OCI-LY7 (cell line): ENCODE measurements around the gene KRTAP10-3. TPM values are rescaled to one million over a fixed set of nuclear protein-coding genes. Genes with fewer than 3 reads are reported as not detected.

Experiments used
- BruUV-seq: library from RNA; stranded (reverse); fragments of 400-500 nt; replicated peaks from 2 replicates; lab custom pipeline; 2021; lab: Mats Ljungman, UMichigan
- CTCF ChIA-PET: fragments of 300-600 bp; sonication (Branson Sonifier 250); formaldehyde crosslinking; loops from one replicate; lab custom pipeline; 2022; ENCODE audit warnings: antibody characterized with exemption; ENCODE audit not compliant: unreplicated experiment; lab: Charles Lee
- POLR2A ChIA-PET: fragments of 300-600 bp; sonication (Branson Sonifier 250); formaldehyde crosslinking; loops from one replicate; lab custom pipeline; 2022; ENCODE audit warnings: antibody characterized with exemption; lab: Charles Lee
- DNase-seq: peaks from one replicate; pipeline ENCODE4 v3.0.0-alpha.2; 2015; ENCODE audit warnings: low spot score
- H2AFZ ChIP-seq: fragments of 200-600 bp; sonication (generic), shearing (Covaris generic); 2 replicates; pipeline ENCODE4 v1.6.1; 2014; ENCODE audit warnings: mild to moderate bottlenecking, antibody characterized with exemption, low read length, moderate library complexity
- H3K27ac ChIP-seq: fragments of 200-600 bp; sonication (generic); 2 replicates; pipeline ENCODE4 v1.5.1; 2014; ENCODE audit warnings: mixed run types, low read depth, mild to moderate bottlenecking, moderate library complexity, low read length, inconsistent platforms; ENCODE audit not compliant: poor library complexity, severe bottlenecking
- H3K36me3 ChIP-seq: fragments of 200-600 bp; sonication (generic); 2 replicates; pipeline ENCODE4 v1.6.1; 2014; ENCODE audit warnings: mild to moderate bottlenecking, antibody characterized with exemption, low read length, moderate library complexity, mixed read lengths; ENCODE audit not compliant: insufficient read depth
- H3K4me1 ChIP-seq: fragments of 200-600 bp; sonication (generic); 2 replicates; pipeline ENCODE4 v1.5.1; 2014; ENCODE audit warnings: mild to moderate bottlenecking, low read length; ENCODE audit not compliant: insufficient read depth, poor library complexity, severe bottlenecking
- H3K4me2 ChIP-seq: fragments of 200-600 bp; sonication (generic); 2 replicates; pipeline ENCODE4 v1.6.1; 2014; ENCODE audit warnings: mild to moderate bottlenecking, low read length
- H3K4me3 ChIP-seq: fragments of 200-600 bp; sonication (generic); 2 replicates; pipeline ENCODE4 v1.5.1; 2014; ENCODE audit warnings: mild to moderate bottlenecking, low read depth, low read length; ENCODE audit not compliant: poor library complexity, severe bottlenecking
- H3K79me2 ChIP-seq: fragments of 200-600 bp; sonication (generic); 2 replicates; pipeline ENCODE4 v1.6.1; 2016; ENCODE audit warnings: low read depth, mild to moderate bottlenecking, low read length, moderate library complexity, mixed read lengths; ENCODE audit not compliant: insufficient read depth
- H3K9me2 ChIP-seq: fragments of 200-600 bp; sonication (generic); 2 replicates; pipeline ENCODE4 v1.6.1; 2016; ENCODE audit warnings: mild to moderate bottlenecking, low read length, mixed read lengths; ENCODE audit not compliant: insufficient read depth
- H3K9me3 ChIP-seq: fragments of 200-600 bp; sonication (generic); 2 replicates; pipeline ENCODE4 v1.6.1; 2014; ENCODE audit warnings: mild to moderate bottlenecking, mixed run types, low read length, mixed read lengths
- H4K20me1 ChIP-seq: fragments of 200-600 bp; sonication (generic); 2 replicates; pipeline ENCODE4 v1.6.1; 2014; ENCODE audit warnings: mild to moderate bottlenecking, antibody characterized with exemption, low read length, moderate library complexity, mixed read lengths; ENCODE audit not compliant: insufficient read depth
- CTCF ChIP-seq: fragments of 200-600 bp; sonication (generic); conservative IDR thresholded peaks from 2 replicates; pipeline ENCODE4 v1.5.1; 2014; ENCODE audit warnings: mild to moderate bottlenecking, antibody characterized with exemption, low read length, moderate library complexity, mixed read lengths
- EZH2phosphoT487 ChIP-seq: fragments of 200-600 bp; sonication (generic); IDR thresholded peaks from 2 replicates; pipeline ENCODE4 v1.6.1; 2018; ENCODE audit warnings: low read depth, borderline replicate concordance, mild to moderate bottlenecking, mixed run types, antibody characterized with exemption, low read length, moderate library complexity, mixed read lengths
- intact Hi-C: fragments of 100-400 bp; cut with micrococcal nuclease; formaldehyde crosslinking; loops from one replicate; pipeline ENCODE4 v1.10.0; 2022; ENCODE audit not compliant: unreplicated experiment
- total RNA-seq, 2 experiments: library from RNA; depleted of rRNA in 1 of 2; stranded (reverse); fragments of >200 nt in 1 of 2; shearing (Covaris generic) in 1 of 2; gene quantifications; 2 replicates each; pipeline ENCODE4 v1.2.3, GENCODE V29; 2014 to 2022

Gene KRTAP10-3
- total RNA-seq, 2 experiments from 2014 or later = not detected

GRCh38 chr21:44603109-44603875, 44.7 kb upstream of the KRTAP10-3 start:
- H2AFZ ChIP-seq = no peak overlapping the region
- no peaks in the 10 kb centered on the region for H3K4me1 ChIP-seq
- H3K79me2 ChIP-seq = no peaks in the 10 kb centered on the region
- H3K9me2 ChIP-seq = no peaks in the 10 kb centered on the region
- no peaks in the 10 kb centered on the region for H4K20me1 ChIP-seq
- no peaks in the 10 kb centered on the region for H3K36me3 ChIP-seq
- no peak for DNase-seq
- TF ChIP-seq EZH2phosphoT487 (no peak), CTCF (no peak)
- H3K27ac ChIP-seq = no peak overlapping the region
- intact Hi-C loops = no loop called here
- ChIA-PET POLR2A (no interaction called here), CTCF (no interaction called here)
- H3K9me3 ChIP-seq = no peaks in the 10 kb centered on the region
- no peak overlapping the region for H3K4me3 ChIP-seq
- H3K4me2 ChIP-seq = no peak overlapping the region
- no TSS peak for BruUV-seq

GRCh38 chr21:44602463-44602850, 43.9 kb upstream of the KRTAP10-3 start:
- H3K79me2 ChIP-seq = no peaks in the 10 kb centered on the region
- no TSS peak for BruUV-seq
- H4K20me1 ChIP-seq = no peaks in the 10 kb centered on the region
- POLR2A ChIA-PET = no interaction called here
- no peak overlapping the region for H3K27ac ChIP-seq
- intact Hi-C loops = no loop called here
- H2AFZ ChIP-seq = no peak overlapping the region
- H3K4me1 ChIP-seq = no peaks in the 10 kb centered on the region
- H3K4me2 ChIP-seq = no peak overlapping the region
- no peak for DNase-seq
- no peaks in the 10 kb centered on the region for H3K36me3 ChIP-seq
- CTCF ChIA-PET = interaction anchor here (0.5 kb wide), 1 partner anchor 24 kb away, joined by 4 read pairs; the partner anchor contains the start of gene KRTAP10-9
- no peak for TF ChIP-seq CTCF
- TF ChIP-seq EZH2phosphoT487 = no peak
- H3K9me3 ChIP-seq = no peaks in the 10 kb centered on the region
- no peaks in the 10 kb centered on the region for H3K9me2 ChIP-seq
- H3K4me3 ChIP-seq = no peak overlapping the region
